Rectal smooth muscle tissue (tissue), 1 donor: ENCODE results near the gene ELMOD1.

Experiments used
- H3K27ac ChIP-seq: one replicate; pipeline ENCODE4 v1.7.0; 2013; ENCODE audit warnings: low read depth, low read length, inconsistent platforms
- H3K27me3 ChIP-seq: one replicate; pipeline ENCODE4 v1.7.0; 2013; ENCODE audit warnings: low read length; ENCODE audit not compliant: control insufficient read depth, insufficient read depth
- H3K36me3 ChIP-seq: one replicate; pipeline ENCODE4 v1.7.0; 2013; ENCODE audit warnings: low read length; ENCODE audit not compliant: control insufficient read depth, insufficient read depth
- H3K4me1 ChIP-seq: one replicate; pipeline ENCODE4 v1.7.0; 2013; ENCODE audit warnings: low read length; ENCODE audit not compliant: control insufficient read depth, insufficient read depth
- H3K4me3 ChIP-seq: one replicate; pipeline ENCODE4 v1.7.0; 2013; ENCODE audit warnings: low read length
- H3K9ac ChIP-seq: one replicate; pipeline ENCODE4 v1.7.0; 2013; ENCODE audit warnings: low read length

Gene ELMOD1

DNA sequence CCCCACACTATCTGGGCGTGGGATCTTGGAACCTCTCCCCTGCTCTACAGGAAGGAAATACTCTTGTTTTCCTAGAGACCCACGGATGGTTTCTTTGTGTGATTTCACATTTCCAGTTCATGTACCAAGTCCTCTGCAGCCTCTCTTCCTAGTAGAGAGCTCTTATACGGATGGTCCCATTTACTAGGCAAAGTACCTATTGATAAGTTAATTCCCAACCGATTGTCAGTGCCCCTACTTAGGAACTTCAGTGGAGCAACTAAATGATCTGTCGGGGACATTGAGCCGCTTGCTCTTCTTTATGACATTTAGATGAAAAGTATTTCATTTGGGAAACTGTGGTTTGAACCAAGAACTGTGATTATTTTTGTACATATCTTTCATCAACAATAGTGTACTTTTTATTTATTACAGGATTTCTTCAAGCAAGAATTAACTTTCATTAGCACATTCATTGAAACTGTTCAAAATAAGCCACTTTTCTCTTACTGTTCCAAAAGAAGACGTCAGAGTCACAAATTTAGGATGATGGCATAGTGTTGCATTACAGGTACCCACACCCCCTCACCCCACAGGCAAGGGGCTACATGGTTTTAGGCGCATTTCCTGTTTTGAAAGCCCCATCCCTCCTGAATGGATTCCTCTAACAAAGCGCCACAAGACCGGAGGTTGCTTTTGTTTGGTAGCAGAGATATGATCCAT, 34.2 kb downstream of the ELMOD1 start:
- H3K9ac ChIP-seq: no peak overlapping the region
- H3K4me3 ChIP-seq: no peak overlapping the region
- H3K27me3 ChIP-seq: peaks cover 2% of the 10 kb centered on the region
- H3K27ac ChIP-seq: no peak overlapping the region
- H3K4me1 ChIP-seq: no peaks in the 10 kb centered on the region
- no peaks in the 10 kb centered on the region for H3K36me3 ChIP-seq

GRCh38 chr11:107625685-107625989, 34.7 kb downstream of the ELMOD1 start:
- Histone ChIP-seq H3K4me3 (no peak overlapping the region), H3K27ac (no peak overlapping the region), H3K4me1 (no peaks in the 10 kb centered on the region), H3K27me3 (peaks cover 2% of the 10 kb centered on the region), H3K36me3 (no peaks in the 10 kb centered on the region), H3K9ac (no peak overlapping the region)

- no peaks in the 10 kb centered on the region for H3K4me1 ChIP-seq
- no peak overlapping the region for H3K4me3 ChIP-seq
- no peak overlapping the region for H3K9ac ChIP-seq
- H3K27ac ChIP-seq: no peak overlapping the region
- H3K36me3 ChIP-seq: no peaks in the 10 kb centered on the region
- no peaks in the 10 kb centered on the region for H3K27me3 ChIP-seq
These were observed 40.1 kb downstream of the ELMOD1 start for GRCh38 chr11:107631043-107631442.

DNA sequence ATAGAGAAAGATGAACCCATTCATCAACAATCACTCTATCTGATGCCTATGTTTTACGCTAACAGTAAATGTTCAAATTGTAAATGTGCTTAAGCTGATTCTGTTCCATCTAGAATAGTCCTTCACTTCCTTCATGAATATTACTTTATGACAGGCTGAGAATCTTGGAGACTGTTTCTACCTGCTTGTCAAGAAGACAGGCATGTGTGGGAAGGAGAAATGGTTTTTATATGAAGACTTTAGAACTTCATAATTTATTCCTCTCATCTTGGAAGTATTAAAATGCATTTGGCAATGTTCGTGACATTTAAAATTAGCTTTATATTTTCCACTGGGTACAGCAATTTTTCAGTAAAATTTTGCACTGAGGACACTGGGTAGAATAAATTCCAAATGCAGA, 41.0 kb downstream of the ELMOD1 start:
- no peak overlapping the region for H3K4me3 ChIP-seq
- no peaks in the 10 kb centered on the region for H3K27me3 ChIP-seq
- no peak overlapping the region for H3K9ac ChIP-seq
- H3K36me3 ChIP-seq: no peaks in the 10 kb centered on the region
- H3K4me1 ChIP-seq: no peaks in the 10 kb centered on the region
- no peak overlapping the region for H3K27ac ChIP-seq

DNA sequence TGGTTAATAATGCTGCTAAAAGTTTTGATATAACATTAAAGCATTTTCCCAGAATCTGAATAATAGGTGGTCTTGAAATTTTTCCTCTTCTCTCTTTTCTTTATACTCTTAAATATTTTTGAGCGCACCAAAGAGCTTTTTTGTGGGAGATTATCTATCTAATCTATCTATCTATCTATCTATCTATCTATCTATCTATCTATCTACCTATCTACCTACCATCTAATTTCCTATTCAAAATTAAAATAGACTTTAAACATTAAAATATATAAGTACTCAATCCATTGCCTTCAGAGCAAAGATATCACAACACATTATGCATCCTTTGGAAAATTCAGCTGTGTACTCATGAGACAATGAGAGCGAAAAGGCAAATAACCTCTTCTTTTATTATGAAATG, 55.8 kb downstream of the ELMOD1 start:
- H3K4me3 ChIP-seq: no peak overlapping the region
- H3K27ac ChIP-seq: no peak overlapping the region
- no peaks in the 10 kb centered on the region for H3K27me3 ChIP-seq
- no peaks in the 10 kb centered on the region for H3K4me1 ChIP-seq
- H3K36me3 ChIP-seq: no peaks in the 10 kb centered on the region
- H3K9ac ChIP-seq: no peak overlapping the region

DNA sequence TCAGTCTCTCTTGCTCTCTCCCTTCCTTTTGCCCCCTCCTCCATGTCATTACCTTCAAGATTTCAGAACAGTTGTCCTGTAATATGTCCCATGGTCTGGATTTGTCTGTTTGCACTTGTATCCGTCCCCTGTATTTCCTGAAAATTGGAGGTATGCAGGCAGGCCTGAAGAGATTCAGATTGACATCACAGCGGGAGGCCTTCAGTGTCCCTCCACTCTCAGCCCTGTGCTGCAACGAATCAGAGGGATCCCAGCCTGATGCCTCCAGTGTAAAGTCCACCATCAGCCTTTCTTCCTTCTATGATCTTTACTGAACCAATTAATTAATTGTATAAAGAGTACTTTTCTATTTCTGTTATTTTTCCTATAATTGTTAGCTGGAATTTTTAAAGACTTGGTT, 57.3 kb downstream of the ELMOD1 start:
- Histone ChIP-seq H3K4me1 (no peaks in the 10 kb centered on the region), H3K27ac (no peak overlapping the region), H3K9ac (no peak overlapping the region), H3K4me3 (no peak overlapping the region), H3K27me3 (no peaks in the 10 kb centered on the region), H3K36me3 (no peaks in the 10 kb centered on the region)

DNA sequence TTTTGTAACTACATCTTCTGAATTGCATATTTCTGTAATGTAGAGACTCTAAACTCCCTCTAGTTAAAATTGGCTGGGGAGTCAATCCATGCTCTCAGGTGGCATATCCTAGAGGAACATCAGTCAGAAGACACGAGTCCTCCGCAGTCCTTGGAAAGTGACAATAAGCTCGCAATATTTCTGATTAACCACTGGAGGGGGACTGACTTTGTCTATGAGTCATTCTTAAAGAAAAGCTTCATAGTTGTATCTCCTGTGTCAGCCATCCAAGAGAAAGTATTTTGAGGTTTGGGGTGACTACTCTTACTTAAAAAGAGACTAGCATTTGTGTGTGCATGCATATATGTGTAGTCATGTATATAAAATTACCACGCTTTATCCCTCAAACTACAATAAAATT, 60.7 kb downstream of the ELMOD1 start:
- H3K4me3 ChIP-seq: no peak overlapping the region
- H3K27ac ChIP-seq: no peak overlapping the region
- no peaks in the 10 kb centered on the region for H3K27me3 ChIP-seq
- no peaks in the 10 kb centered on the region for H3K36me3 ChIP-seq
- no peak overlapping the region for H3K9ac ChIP-seq
- no peaks in the 10 kb centered on the region for H3K4me1 ChIP-seq

GRCh38 chr11:107653076-107653475, 62.1 kb downstream of the ELMOD1 start:
- Histone ChIP-seq H3K4me3 (no peak overlapping the region), H3K27ac (no peak overlapping the region), H3K36me3 (no peaks in the 10 kb centered on the region), H3K4me1 (no peaks in the 10 kb centered on the region), H3K9ac (no peak overlapping the region), H3K27me3 (no peaks in the 10 kb centered on the region)

GRCh38 chr11:107655602-107656001, 64.7 kb downstream of the ELMOD1 start:
- no peak overlapping the region for H3K27ac ChIP-seq
- H3K4me1 ChIP-seq: no peaks in the 10 kb centered on the region
- H3K4me3 ChIP-seq: no peak overlapping the region
- H3K9ac ChIP-seq: no peak overlapping the region
- H3K27me3 ChIP-seq: no peaks in the 10 kb centered on the region
- H3K36me3 ChIP-seq: no peaks in the 10 kb centered on the region

GRCh38 chr11:107659310-107659709, 68.4 kb downstream of the ELMOD1 start:
- Histone ChIP-seq H3K4me1 (no peaks in the 10 kb centered on the region), H3K27me3 (no peaks in the 10 kb centered on the region), H3K4me3 (no peak overlapping the region), H3K27ac (no peak overlapping the region), H3K9ac (no peak overlapping the region), H3K36me3 (no peaks in the 10 kb centered on the region)

GRCh38 chr11:107660066-107660465, 69.1 kb downstream of the ELMOD1 start:
- H3K4me1 ChIP-seq: no peaks in the 10 kb centered on the region
- no peaks in the 10 kb centered on the region for H3K27me3 ChIP-seq
- H3K36me3 ChIP-seq: no peaks in the 10 kb centered on the region
- H3K9ac ChIP-seq: no peak overlapping the region
- no peak overlapping the region for H3K4me3 ChIP-seq
- no peak overlapping the region for H3K27ac ChIP-seq

- H3K4me1 ChIP-seq: no peaks in the 10 kb centered on the region
- H3K4me3 ChIP-seq: no peak overlapping the region
- no peaks in the 10 kb centered on the region for H3K27me3 ChIP-seq
- no peak overlapping the region for H3K27ac ChIP-seq
- no peaks in the 10 kb centered on the region for H3K36me3 ChIP-seq
- no peak overlapping the region for H3K9ac ChIP-seq
These were observed 70.7 kb downstream of the ELMOD1 start for GRCh38 chr11:107661656-107662055.

- no peaks in the 10 kb centered on the region for H3K27me3 ChIP-seq
- H3K4me1 ChIP-seq: no peaks in the 10 kb centered on the region
- H3K9ac ChIP-seq: no peak overlapping the region
- no peak overlapping the region for H3K27ac ChIP-seq
- no peak overlapping the region for H3K4me3 ChIP-seq
- H3K36me3 ChIP-seq: no peaks in the 10 kb centered on the region
These were observed 74.1 kb downstream of the ELMOD1 start for GRCh38 chr11:107665018-107665417.
